Measurements from ENCODE around the gene TESK2. TPM values are rescaled to one million over a fixed set of nuclear protein-coding genes. Genes with fewer than 3 reads are reported as not detected.
"Not testable (repeated sequence)": the region's sequence is repeated elsewhere in the genome, so short reads cannot be mapped to it uniquely, and the experiment has no call there.

TESK2 gene
- 0.71 and 0.73 TPM in 2 replicates for total RNA-seq (2014; rRNA removed; shearing (Covaris generic))
- 1.1 TPM in 2 replicates for polyA plus RNA-seq (2015; cell fraction: cytosol; rRNA removed)
- 0.54 and 0.90 TPM in 2 replicates for polyA plus RNA-seq (2015; cell fraction: nucleus; rRNA removed)

- peak; percentile 100 for DNase-seq (ENCODE audit: low read depth)
Measured at GRCh38 chr1:45490626-45491486, at the start of gene TESK2. TESK2 (minus strand) TSS chr1:45491163; CDS start chr1:45457785, 33,378 bp downstream.

- DNase-seq (ENCODE audit: low read depth) = no peak
Measured at GRCh38 chr1:45536886-45537285, 45.9 kb upstream of the TESK2 start.

- DNase-seq (ENCODE audit: low read depth) = no peak
Measured at GRCh38 chr1:45535988-45536766, 45.2 kb upstream of the TESK2 start.

DNA sequence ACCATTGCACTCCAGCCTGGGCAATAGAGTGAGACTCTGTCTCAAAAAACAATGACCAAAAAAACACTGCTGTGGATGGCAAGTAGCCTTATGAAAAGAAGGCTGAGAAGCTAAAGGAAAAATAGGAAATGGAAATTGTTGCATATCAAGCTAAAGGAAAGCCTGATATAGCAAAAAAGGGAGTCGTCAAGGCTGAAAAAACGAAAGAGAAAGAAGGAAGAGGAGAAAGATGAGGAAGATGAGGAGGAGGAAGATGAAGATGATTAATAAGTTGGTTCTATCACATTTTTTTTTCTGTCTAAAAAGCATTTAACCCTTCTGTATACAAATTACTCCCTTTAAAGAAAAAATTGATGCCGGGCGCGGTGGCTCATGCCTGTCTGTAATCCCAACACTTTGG, 40.9 kb upstream of the TESK2 start:
- no peak for DNase-seq (ENCODE audit: low read depth)

DNA sequence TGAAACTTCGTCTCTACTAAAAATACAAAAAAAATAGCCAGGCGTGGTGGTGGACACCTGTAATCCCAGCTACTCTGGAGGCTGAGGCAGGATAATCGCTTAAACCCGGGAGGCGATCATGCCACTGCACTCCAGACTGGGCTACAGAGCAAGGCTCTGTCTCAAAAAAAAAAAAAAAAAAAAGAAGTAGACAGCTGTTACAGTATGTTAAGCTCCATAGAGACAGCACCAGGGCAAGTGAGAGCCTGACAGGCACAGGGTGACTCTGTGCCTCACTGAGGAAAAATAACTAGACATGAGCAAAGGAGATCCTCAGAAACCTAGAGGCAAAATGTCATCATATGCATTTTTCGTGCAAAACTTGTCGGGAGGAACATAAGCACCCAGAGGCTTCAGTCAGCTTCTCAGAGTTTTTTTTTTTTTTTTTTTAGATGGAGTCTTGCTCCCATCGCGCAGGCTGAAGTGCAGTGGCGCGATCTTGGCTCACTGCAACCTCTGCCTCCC, 39.7 kb upstream of the TESK2 start:
- no peak for DNase-seq (ENCODE audit: low read depth)

DNA sequence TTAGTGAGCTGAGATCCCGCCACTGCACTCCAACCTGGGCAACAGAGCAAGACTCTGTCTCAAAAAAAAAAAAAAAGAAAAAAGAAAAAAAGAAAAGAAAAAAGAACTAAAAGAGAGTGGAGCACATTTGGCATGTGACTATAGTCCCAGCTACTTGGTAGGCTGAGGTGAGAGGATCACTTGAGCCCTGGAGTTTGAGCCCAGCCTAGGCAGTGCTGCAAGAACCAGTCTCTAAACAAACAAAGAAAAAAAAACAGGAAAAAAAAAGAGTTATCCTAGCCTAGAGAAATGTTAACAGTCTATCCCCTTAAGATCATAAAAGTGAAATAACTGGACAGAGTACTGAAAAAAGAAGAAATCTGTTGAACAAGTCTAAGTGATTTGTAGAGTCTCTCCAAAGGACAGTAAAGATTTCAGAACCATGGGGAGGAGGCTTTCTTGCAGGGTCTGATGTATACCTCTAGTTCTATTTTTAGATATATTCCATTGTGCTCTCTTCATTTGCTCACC, 35.2 kb upstream of the TESK2 start:
- DNase-seq (ENCODE audit: low read depth) = no peak

- not testable (repeated sequence) for DNase-seq (ENCODE audit: low read depth)
Measured at GRCh38 chr1:45523975-45524374, 33.0 kb upstream of the TESK2 start.

- DNase-seq (ENCODE audit: low read depth) = not testable (repeated sequence)
Measured at GRCh38 chr1:45523516-45523915, 32.6 kb upstream of the TESK2 start.

- peak; percentile 60 for DNase-seq (ENCODE audit: low read depth)
Measured at GRCh38 chr1:45522324-45523104, 31.6 kb upstream of the TESK2 start.

DNA sequence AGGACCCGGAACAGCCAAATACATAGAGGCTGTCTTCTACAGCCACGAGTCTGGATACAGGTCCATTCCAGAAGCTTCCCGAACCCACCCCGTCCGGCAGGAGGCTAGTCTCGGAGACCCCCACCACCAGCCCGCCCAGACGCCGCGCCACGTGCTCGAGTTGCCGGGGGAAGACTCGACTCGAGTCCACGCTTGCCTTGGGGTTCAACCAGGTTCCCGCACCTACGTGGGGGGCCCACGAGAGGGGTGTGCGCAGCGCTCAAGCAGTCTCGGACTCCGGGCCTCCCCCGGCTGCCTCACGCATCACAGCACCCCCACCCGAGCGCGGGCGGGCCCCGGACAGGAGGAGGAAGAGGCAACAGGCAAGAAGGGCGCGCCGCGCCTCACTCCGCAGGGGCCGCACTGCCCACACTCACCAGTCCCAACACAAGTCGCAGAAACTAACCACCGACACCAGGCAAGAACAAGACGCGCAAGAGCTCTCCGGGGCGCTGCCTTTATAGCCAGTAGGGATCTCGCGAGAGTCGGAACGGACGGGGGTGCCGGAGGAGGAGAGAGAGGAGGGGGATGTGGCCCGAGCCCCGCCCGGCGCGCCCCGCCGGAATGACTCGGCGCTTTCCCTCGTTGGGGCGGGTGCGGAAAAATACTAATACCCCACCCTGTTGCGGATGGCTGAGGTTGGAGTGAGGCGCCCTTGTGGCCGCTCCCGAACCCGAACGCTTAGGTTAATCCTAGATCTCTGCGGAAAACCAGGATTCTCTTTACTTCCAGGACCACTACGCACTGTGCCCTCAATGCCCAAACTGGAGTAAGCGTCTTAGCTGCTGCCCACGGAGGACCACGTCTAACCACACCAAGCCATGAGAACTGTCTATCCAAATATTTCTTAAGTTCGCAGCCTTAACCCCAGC, 30.7 kb upstream of the TESK2 start, which contains the start of gene PRDX1:
Gene PRDX1, minus strand, starts transcription at position 472 of the 911 bp plus-strand sequence. CDS start 2,841 bp downstream, outside the sequence.
- DNase-seq (ENCODE audit: low read depth) = peak; percentile 98

- not testable (repeated sequence) for DNase-seq (ENCODE audit: low read depth)
Measured at GRCh38 chr1:45519774-45520173, 28.8 kb upstream of the TESK2 start.

DNA sequence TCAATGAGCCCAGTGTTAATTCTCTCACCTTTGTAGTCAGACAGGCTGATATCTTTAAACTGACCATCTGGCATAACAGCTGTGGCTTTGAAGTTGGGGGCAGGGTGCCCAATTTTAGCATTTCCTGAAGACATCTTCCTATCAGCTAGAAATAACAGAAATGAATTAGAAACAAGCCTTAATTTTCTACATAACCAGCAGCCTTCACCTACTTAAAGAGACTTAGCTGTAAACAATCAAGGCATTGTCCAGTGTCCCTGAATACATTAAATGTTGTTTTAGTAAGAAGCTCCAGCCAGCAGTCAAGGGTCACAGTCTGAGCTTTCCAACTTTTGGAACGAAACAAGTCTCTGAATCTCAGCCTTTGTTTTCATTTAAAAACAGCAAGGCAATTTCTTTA, 27.9 kb upstream of the TESK2 start:
- DNase-seq (ENCODE audit: low read depth) = no peak

- not testable (repeated sequence) for DNase-seq (ENCODE audit: low read depth)
Measured at GRCh38 chr1:45518366-45518765, 27.4 kb upstream of the TESK2 start.

GRCh38 chr1:45516465-45516864, 25.5 kb upstream of the TESK2 start:
- no peak for DNase-seq (ENCODE audit: low read depth)

GRCh38 chr1:45516036-45516435, 25.1 kb upstream of the TESK2 start:
- no peak for DNase-seq (ENCODE audit: low read depth)

DNA sequence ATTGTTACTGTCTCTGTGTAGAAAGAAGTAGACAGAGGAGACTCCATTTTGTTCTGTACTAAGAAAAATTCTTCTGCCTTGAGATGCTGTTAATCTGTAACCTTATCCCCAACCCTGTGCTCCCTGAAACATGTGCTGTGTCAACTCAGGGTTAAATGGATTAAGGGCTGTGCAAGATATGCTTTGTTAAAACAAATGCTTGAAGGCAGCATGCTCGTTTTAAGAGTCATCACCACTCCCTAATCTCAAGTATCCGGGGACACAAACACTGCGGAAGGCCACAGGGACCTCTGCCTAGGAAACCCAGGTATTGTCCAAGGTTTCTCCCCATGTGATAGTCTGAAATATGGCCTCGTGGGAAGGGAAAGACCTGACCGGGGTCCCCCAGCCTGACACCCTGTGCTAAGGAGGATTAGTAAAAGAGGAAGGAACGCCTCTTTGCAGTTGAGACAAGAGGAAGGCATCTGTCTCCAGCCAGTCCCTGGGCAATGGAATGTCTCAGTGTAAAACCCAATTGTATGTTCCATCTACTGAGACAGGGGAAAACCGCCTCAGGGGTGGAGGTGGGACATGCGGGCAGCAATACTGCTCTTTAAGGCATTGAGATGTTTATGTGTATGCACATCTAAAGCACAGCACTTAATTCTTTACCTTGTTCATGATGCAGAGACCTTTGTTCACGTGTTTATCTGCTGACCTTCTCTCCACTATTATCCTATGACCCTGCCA, 22.7 kb upstream of the TESK2 start:
- DNase-seq (ENCODE audit: low read depth) = not testable (repeated sequence)

GRCh38 chr1:45512641-45513054, 21.7 kb upstream of the TESK2 start:
- peak; percentile 66 for DNase-seq (ENCODE audit: low read depth)

GRCh38 chr1:45510972-45511527, 20.1 kb upstream of the TESK2 start:
- DNase-seq (ENCODE audit: low read depth) = no peak
